ENCODE data around the gene ARHGEF4. TPM values are rescaled to one million over a fixed set of nuclear protein-coding genes. Genes with fewer than 3 reads are reported as not detected.

Gene ARHGEF4
- polyA plus RNA-seq, 1 donor (not counting 4 experiments of a cell fraction or from before 2014, with no cell fraction given) = 22.6 TPM

GRCh38 chr2:131027566-131028528 lies 191.1 kb downstream of the ARHGEF4 start:
- no peak for DNase-seq (ENCODE audit: low read depth, low spot score)

GRCh38 chr2:131029812-131030211 lies 193.1 kb downstream of the ARHGEF4 start:
- no peak overlapping the region for H3K9ac ChIP-seq (ENCODE audit: control insufficient read depth, extremely low read depth, insufficient read depth, low read length)
- peaks cover 7% of the 10 kb centered on the region for H3K9me3 ChIP-seq (ENCODE audit: control insufficient read depth, low read depth, low read length)
- no peak overlapping the region for H3K4me2 ChIP-seq (ENCODE audit: control insufficient read depth, extremely low read depth, insufficient read depth, low read depth, low read length)
- no peaks in the 10 kb centered on the region for H3K27me3 ChIP-seq (ENCODE audit: control insufficient read depth, extremely low read depth, insufficient read depth, low read length)
- H2AFZ ChIP-seq (ENCODE audit: control insufficient read depth, low read length) = no peak overlapping the region
- H3K36me3 ChIP-seq (ENCODE audit: control insufficient read depth in 2 of 2, extremely low read depth in 1 of 2, insufficient read depth in 2 of 2, low read length in 2 of 2) = peaks cover 0 to 16% of the 10 kb centered on the region in 2 experiments
- dilution Hi-C loops (cut with MboI; ENCODE audit: extremely low pct_ligation_motif_present, low sequenced_read_pairs) = no loop called here
- H4K20me1 ChIP-seq (ENCODE audit: control insufficient read depth, extremely low read depth, insufficient read depth, low read length) = no peaks in the 10 kb centered on the region
- FAIRE-seq (no peak), DNase-seq (ENCODE audit: low read depth, low spot score) (no peak)
- no peak overlapping the region for H3K27ac ChIP-seq (ENCODE audit: control insufficient read depth, insufficient read depth, low read length)
- no peaks in the 10 kb centered on the region for H3K9me1 ChIP-seq (ENCODE audit: control insufficient read depth, extremely low read depth, insufficient read depth, low read length)
- TF ChIP-seq CTCF (optimal IDR thresholded peaks at IDR 0.05 in 1 of 3, IDR thresholded peaks at IDR 0.05 in 1 of 3, conservative IDR thresholded peaks at IDR 0.05 in 1 of 3; ENCODE audit: extremely low read depth in 1 of 3, insufficient read depth in 2 of 3, low read length in 3 of 3) (no peak), EZH2 (IDR thresholded peaks at IDR 0.05; ENCODE audit: low read length) (no peak)
- H3K4me1 ChIP-seq (ENCODE audit: control insufficient read depth, extremely low read depth, insufficient read depth, low read length) = peaks cover 12% of the 10 kb centered on the region
- H3K79me2 ChIP-seq (ENCODE audit: control insufficient read depth, insufficient read depth, low read length) = no peaks in the 10 kb centered on the region
- no peak overlapping the region for H3K4me3 ChIP-seq (ENCODE audit: control insufficient read depth in 2 of 3, extremely low read depth in 1 of 3, insufficient read depth in 2 of 3, low read depth in 1 of 3, low read length in 3 of 3)

More at GRCh38 chr2:131027566-131028528, 191.1 kb downstream of the ARHGEF4 start:
- no peak for FAIRE-seq
- Histone ChIP-seq H4K20me1 (ENCODE audit: control insufficient read depth, extremely low read depth, insufficient read depth, low read length) (no peaks in the 10 kb centered on the region), H3K36me3 (ENCODE audit: control insufficient read depth in 2 of 2, extremely low read depth in 1 of 2, insufficient read depth in 2 of 2, low read length in 2 of 2) (peaks cover 0 to 16% of the 10 kb centered on the region in 2 experiments), H3K9me1 (ENCODE audit: control insufficient read depth, extremely low read depth, insufficient read depth, low read length) (no peaks in the 10 kb centered on the region), H2AFZ (ENCODE audit: control insufficient read depth, low read length) (no peak overlapping the region), H3K4me3 (ENCODE audit: control insufficient read depth in 2 of 3, extremely low read depth in 1 of 3, insufficient read depth in 2 of 3, low read depth in 1 of 3, low read length in 3 of 3) (no peak overlapping the region), H3K9ac (ENCODE audit: control insufficient read depth, extremely low read depth, insufficient read depth, low read length) (no peak overlapping the region), H3K27ac (ENCODE audit: control insufficient read depth, insufficient read depth, low read length) (no peak overlapping the region), H3K4me1 (ENCODE audit: control insufficient read depth, extremely low read depth, insufficient read depth, low read length) (peaks cover 12% of the 10 kb centered on the region), H3K27me3 (ENCODE audit: control insufficient read depth, extremely low read depth, insufficient read depth, low read length) (no peaks in the 10 kb centered on the region), H3K79me2 (ENCODE audit: control insufficient read depth, insufficient read depth, low read length) (no peaks in the 10 kb centered on the region), H3K4me2 (ENCODE audit: control insufficient read depth, extremely low read depth, insufficient read depth, low read depth, low read length) (no peak overlapping the region), H3K9me3 (ENCODE audit: control insufficient read depth, low read depth, low read length) (peaks cover 7% of the 10 kb centered on the region)
- TF ChIP-seq EZH2 (IDR thresholded peaks at IDR 0.05; ENCODE audit: low read length) (no peak), CTCF (optimal IDR thresholded peaks at IDR 0.05 in 1 of 3, IDR thresholded peaks at IDR 0.05 in 1 of 3, conservative IDR thresholded peaks at IDR 0.05 in 1 of 3; ENCODE audit: extremely low read depth in 1 of 3, insufficient read depth in 2 of 3, low read length in 3 of 3) (no peak)
- dilution Hi-C loops (cut with MboI; ENCODE audit: extremely low pct_ligation_motif_present, low sequenced_read_pairs) = no loop called here

All from keratinocyte (primary cell).